ENCODE measurements around the gene MVD. TPM values are rescaled to one million over a fixed set of nuclear protein-coding genes. Genes with fewer than 3 reads are reported as not detected.

Gene MVD
- 100 to 1,000 TPM in 1 of 2 donors, 10 to 100 TPM in 1; 39.1 to 123 TPM for total RNA-seq
- 100 to 1,000 TPM; 115 to 135 TPM for polyA plus RNA-seq
- long read RNA-seq, donor 1, transcript MVD-201 (10 exons, 1,823 nt), result major isoform, 5 of 9 reads
- long read RNA-seq, donor 1, partial matches to known transcripts, result 0 of 9 reads
- long read RNA-seq, donor 1, other reads (novel, unspliced or antisense), result 0 of 9 reads
- long read RNA-seq, donor 2, partial matches to known transcripts, result 0 of 6 reads
- long read RNA-seq, donor 2, other reads (novel, unspliced or antisense), result 0 of 6 reads
- long read RNA-seq, donor 3, partial matches to known transcripts, result 0 of 6 reads
- long read RNA-seq, donor 3, other reads (novel, unspliced or antisense), result 0 of 6 reads
- long read RNA-seq, donor 4, partial matches to known transcripts, result 0 of 3 reads
- long read RNA-seq, donor 4, other reads (novel, unspliced or antisense), result 0 of 3 reads
- long read RNA-seq, donor 5, transcript MVD-201 (10 exons, 1,823 nt), result major isoform, 7 of 9 reads
- long read RNA-seq, donor 5, partial matches to known transcripts, result 0 of 9 reads
- long read RNA-seq, donor 5, other reads (novel, unspliced or antisense), result 0 of 9 reads

GRCh38 chr16:88662843-88663606, at the start of gene MVD:
TSS of gene MVD (minus strand) at chr16:88663091. CDS start at chr16:88663080, 11 bp downstream.
- no peak for TF ChIP-seq CTCF (IDR thresholded peaks at IDR 0.05; ENCODE audit: control extremely low read depth, extremely low read depth)
- Histone ChIP-seq H3K27ac (ENCODE audit: low read depth in 1 of 2, low read length in 1 of 2) (peak within 1 kb of the TSS; percentile 84 to 94), H3K4me1 (ENCODE audit: control insufficient read depth in 5 of 5, insufficient read depth in 5 of 5, low read length in 5 of 5) (peaks cover 2 to 13% (median 7%) of the 10 kb centered on the region in 5 donors), H3K9ac (ENCODE audit: insufficient read depth in 1 of 2, low read length in 2 of 2) (peak within 1 kb of the TSS; percentile 68 to 71), H3K27me3 (ENCODE audit: control insufficient read depth in 3 of 3, insufficient read depth in 3 of 3, low read length in 2 of 3) (no peaks in the 10 kb centered on the region), H3K36me3 (ENCODE audit: control insufficient read depth in 4 of 4, insufficient read depth in 4 of 4, low read length in 4 of 4) (peaks cover 0 to 5% (median under 1%) of the 10 kb centered on the region in 4 donors), H3K9me3 (ENCODE audit: control insufficient read depth in 4 of 4, insufficient read depth in 3 of 4, low read length in 3 of 4) (no peaks in the 10 kb centered on the region), H3K4me3 (peak within 1 kb of the TSS; percentile 87)
- DNase-seq (peak; percentile 98 to 99 (median 98)), ATAC-seq (ENCODE audit: insufficient read depth, low FRiP score) (peak; percentile 97)
- WGBS, 2 donors, result 1% methylated on average over 76 to 88 of the region's 88 CpGs

GRCh38 chr16:88712362-88712979, 49.6 kb upstream of the MVD start:
- whole genome bisulfite sequencing, 2 donors, result 75 to 82% methylated on average over 17 to 25 of the region's 25 CpGs
- Histone ChIP-seq H3K9ac (ENCODE audit: insufficient read depth in 1 of 2, low read length in 2 of 2) (no peak overlapping the region), H3K27ac (ENCODE audit: low read depth in 1 of 2, low read length in 1 of 2) (no peak overlapping the region), H3K4me3 (no peak overlapping the region), H3K4me1 (ENCODE audit: control insufficient read depth in 5 of 5, insufficient read depth in 5 of 5, low read length in 5 of 5) (peaks cover 0 to 3% (median 0%) of the 10 kb centered on the region in 5 donors), H3K9me3 (ENCODE audit: control insufficient read depth in 4 of 4, insufficient read depth in 3 of 4, low read length in 3 of 4) (peaks cover 0 to 2% (median 0%) of the 10 kb centered on the region in 4 donors), H3K36me3 (ENCODE audit: control insufficient read depth in 4 of 4, insufficient read depth in 4 of 4, low read length in 4 of 4) (peaks cover 2 to 50% (median 17%) of the 10 kb centered on the region in 4 donors), H3K27me3 (ENCODE audit: control insufficient read depth in 3 of 3, insufficient read depth in 3 of 3, low read length in 2 of 3) (no peaks in the 10 kb centered on the region)
- no peak for TF ChIP-seq CTCF (IDR thresholded peaks at IDR 0.05; ENCODE audit: control extremely low read depth, extremely low read depth)
- DNase-seq, result no peak
- no peak for ATAC-seq (ENCODE audit: insufficient read depth, low FRiP score)

- DNase-seq (no peak), ATAC-seq (ENCODE audit: insufficient read depth, low FRiP score) (no peak)
- H3K27ac ChIP-seq (ENCODE audit: low read depth in 1 of 2, low read length in 1 of 2), result no peak overlapping the region
Observed at GRCh38 chr16:88711750-88712340, 49.0 kb upstream of the MVD start.

More at GRCh38 chr16:88711750-88712340, 49.0 kb upstream of the MVD start:
- Histone ChIP-seq H3K9me3 (ENCODE audit: control insufficient read depth in 4 of 4, insufficient read depth in 3 of 4, low read length in 3 of 4) (peaks cover 0 to 2% (median 0%) of the 10 kb centered on the region in 4 donors), H3K4me3 (no peak overlapping the region), H3K36me3 (ENCODE audit: control insufficient read depth in 4 of 4, insufficient read depth in 4 of 4, low read length in 4 of 4) (peaks cover 2 to 45% (median 15%) of the 10 kb centered on the region in 4 donors), H3K9ac (ENCODE audit: insufficient read depth in 1 of 2, low read length in 2 of 2) (no peak overlapping the region), H3K27me3 (ENCODE audit: control insufficient read depth in 3 of 3, insufficient read depth in 3 of 3, low read length in 2 of 3) (no peaks in the 10 kb centered on the region), H3K4me1 (ENCODE audit: control insufficient read depth in 5 of 5, insufficient read depth in 5 of 5, low read length in 5 of 5) (peaks cover 0 to 8% (median 0%) of the 10 kb centered on the region in 5 donors)
- WGBS, 2 donors, result 78 to 81% methylated on average over 17 of the region's 18 CpGs
- TF ChIP-seq CTCF (IDR thresholded peaks at IDR 0.05; ENCODE audit: control extremely low read depth, extremely low read depth), result no peak
